ENCODE data around the gene XPC.

DNA sequence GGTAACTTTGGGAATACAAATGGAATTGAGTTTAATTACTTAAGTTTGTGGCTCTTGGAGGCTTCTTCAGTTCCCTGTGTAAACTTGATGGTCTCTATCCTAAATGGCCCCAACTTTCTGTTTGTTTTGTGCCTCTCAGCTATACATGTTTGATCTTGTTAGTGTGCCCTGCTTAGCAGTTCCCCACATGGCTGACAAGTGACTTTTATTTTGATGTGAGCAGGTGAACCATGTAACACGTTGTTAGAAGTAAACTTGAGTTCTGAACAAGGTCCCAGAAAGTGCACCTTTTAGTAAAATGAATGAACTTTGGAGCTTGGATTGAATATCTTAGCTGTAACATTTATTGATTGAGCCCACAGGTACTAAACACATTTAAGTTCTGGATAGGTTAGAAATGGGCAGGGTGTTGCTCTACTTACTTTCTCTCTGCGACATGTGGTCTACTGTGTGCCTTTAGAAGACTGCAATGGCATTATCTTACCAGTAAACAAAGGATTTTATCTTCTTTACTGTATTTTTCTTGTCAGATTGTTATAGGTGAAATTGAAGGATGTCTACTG lies 4.7 kb upstream of the XPC start:
- no peak for TF ChIP-seq RFX5 (IDR thresholded peaks at IDR 0.05; ENCODE audit: low read length)
- TF ChIP-seq RXRA (IDR thresholded peaks at IDR 0.05; ENCODE audit: borderline replicate concordance, low read depth), result no peak
- TF ChIP-seq CTCF (IDR thresholded peaks at IDR 0.05), result no peak
- no peak for TF ChIP-seq EP300 (IDR thresholded peaks at IDR 0.05; ENCODE audit: borderline replicate concordance in 1 of 2, low read depth in 1 of 2, low read length in 1 of 2)
- no peak for TF ChIP-seq USF2 (IDR thresholded peaks at IDR 0.05; ENCODE audit: borderline replicate concordance, low read depth, low read length)

Measured in SK-N-SH (cell line).